GM18502 (cell line): ENCODE results near the gene GUCY2D.

Source experiments
- ATAC-seq: cut with Tn5 transposase; IDR thresholded peaks from one replicate; pipeline ENCODE4 v1.9.1; 2021; ENCODE audit warnings: mild to moderate bottlenecking; ENCODE audit not compliant: unreplicated experiment, poor library complexity

GUCY2D gene

DNA sequence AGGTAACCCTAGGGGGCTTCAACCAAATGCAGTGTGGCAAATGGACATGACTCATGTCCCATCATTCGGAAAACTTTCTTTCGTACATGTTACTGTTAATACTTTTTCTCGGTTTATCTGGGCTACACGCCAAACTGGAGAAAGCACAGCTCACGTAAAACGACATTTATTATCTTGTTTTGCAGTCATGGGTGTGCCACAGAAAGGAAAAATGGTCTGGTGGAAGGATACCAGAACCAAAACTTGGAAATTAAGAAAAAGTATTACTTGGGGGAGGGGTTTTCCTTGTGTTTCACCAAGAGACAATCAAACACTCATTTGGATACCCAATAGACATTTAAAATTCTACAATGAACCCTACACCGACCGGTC lies 60.0 kb downstream of the GUCY2D start:
- no peak for ATAC-seq

DNA sequence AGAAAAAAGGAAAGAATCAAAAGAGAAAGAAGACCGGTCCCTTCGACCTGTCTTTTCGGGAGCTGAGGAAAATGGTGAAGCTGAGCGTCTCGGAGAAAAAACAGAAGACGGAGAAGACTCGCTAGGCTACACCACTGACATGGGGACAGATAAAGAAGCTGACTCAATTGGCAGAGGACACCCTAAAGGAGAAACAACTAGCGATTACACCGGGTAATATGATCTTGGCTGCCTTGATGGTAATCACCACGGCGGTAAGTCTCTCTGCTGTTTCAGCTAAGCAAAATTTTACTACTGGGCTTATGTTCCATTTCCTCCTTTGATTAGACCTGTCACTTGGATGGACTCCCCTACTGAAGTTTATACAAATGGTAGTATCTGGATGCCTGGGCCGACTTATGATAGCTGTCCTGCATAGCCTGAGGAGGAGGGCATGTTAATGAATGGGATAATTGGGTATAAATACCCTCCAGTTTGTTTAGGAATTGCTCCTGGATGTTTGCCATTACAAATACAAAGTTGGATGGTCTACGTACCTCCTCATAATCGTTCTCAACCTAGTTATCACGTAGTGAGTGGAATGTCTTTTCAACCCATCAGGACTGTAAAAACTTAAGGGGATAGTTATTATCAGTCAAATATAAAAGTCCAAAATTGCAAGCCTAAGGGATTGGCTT lies 60.5 kb downstream of the GUCY2D start:
- ATAC-seq, result no peak

DNA sequence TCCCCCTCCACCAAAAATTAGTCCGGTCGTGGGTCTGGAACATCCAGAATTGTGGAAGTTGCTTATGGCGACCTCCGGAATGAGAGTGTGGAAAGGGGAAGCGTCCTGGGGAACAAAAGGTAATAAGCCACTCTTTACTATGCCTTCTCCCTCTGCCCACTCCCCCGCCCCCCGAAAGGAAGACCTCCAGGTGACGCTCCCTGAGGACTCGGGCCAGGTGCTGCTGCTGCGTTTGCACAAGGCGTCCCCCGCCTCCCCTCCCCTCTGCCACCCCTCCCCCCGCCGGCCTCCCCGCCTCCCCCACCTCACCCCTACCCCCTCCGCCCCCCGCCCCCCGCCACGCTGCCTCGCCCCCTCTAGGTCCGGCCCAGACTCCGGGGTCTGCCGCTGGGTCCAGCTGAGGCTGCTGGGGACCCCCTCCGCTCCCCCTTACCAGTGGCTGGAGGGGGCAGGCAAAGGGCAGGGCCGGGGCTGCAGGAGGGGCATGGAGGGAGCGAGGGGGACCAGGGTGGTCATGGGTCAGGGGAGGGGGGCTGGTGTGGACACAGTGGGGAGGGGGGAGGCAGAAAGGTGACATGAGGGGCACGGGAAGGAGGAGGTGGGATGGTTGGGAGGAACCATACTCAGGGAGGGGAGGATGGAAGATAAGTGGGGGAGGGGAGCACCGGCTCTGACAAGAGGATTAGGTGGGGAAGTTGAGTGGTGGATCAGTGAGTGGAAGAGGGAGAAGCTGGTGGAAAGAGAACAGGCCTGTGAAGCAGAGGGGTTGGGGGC lies 61.5 kb downstream of the GUCY2D start:
- no peak for ATAC-seq

DNA sequence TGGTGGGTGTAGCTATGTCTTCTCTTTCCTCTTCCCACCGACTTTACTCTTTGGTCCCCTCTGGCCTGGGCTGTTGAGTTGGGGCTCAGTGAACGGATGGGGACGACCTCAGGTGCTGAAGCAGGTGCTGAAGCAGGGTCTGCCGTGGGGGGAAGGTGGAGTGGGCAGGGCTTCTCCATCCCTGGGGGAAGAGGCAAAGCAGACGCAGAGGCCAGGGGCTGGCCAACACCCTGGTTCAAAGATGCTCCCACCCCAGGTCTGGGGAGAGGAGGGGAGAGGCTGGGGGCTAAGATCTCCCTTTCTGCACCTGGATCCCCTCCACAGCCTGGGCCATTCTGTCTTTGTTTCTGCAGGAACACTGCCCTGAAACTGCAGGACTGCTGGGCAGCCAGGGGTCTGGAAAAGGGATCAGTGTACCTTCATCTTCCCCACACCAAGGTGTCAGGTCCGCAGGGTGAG lies 62.2 kb downstream of the GUCY2D start:
- no peak for ATAC-seq

DNA sequence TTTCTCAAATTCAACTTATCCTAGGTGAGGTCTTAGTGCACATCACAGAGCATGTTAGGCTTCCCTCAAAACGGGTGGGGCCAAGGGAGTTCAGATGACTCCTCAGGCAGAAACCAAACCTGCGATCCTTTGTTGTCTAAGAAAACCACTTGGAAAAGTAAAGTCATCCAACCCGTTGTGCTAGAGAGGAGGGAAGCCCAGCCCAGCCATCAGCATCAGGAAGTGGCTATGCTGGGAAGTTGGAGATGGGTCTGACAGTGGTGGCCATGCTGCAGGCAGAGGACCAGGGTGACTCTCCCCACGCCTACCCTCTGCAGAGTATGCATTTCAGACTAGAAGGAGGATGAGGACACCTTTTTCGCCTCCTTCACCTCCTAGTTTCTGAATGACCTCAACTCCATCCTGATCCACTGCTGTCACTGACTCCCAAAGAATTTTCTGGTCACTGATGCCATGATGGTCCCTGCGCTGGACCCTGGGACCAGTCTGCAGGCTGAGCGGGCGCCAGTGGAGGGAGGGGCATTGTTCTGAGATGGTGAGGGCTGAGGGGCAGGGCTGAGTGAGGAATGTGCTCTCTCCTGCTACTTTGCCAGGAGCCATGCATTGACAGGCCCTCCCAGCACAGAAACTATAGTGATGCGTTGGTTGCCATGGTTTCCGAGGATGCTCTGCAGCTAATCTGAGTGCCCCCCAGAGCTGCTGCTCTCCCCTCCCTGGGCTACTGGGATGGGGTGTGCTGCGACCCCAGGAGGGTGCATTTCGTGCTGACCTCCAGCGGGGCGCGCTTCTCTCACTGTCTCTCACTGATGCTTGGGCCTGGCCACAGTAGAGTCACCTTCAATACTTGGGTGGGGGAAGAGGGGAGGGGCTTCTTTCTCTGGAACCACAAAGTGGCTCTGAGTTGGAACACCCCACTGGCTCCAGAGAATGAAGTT lies 64.7 kb downstream of the GUCY2D start:
- ATAC-seq, result no peak

DNA sequence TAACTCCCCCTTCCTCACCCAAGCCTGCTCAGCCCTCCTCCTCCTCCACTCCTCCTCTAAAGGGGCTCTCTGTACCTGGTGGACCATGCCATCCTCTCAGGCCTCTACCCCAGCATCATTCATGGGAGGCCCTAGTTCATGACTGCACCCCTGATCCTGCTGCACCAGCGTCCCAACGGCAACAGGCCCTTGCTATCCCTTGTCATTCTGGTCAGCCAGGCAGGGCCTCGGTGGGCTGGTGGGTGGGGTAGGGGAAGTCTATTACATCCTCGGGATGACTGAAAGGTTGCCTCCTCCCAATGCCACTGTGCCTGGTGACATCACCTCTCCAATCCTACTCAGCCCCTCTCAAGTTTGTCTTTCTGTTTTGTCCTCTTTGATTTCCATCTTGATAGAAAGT lies 65.4 kb downstream of the GUCY2D start:
- ATAC-seq, result no peak

DNA sequence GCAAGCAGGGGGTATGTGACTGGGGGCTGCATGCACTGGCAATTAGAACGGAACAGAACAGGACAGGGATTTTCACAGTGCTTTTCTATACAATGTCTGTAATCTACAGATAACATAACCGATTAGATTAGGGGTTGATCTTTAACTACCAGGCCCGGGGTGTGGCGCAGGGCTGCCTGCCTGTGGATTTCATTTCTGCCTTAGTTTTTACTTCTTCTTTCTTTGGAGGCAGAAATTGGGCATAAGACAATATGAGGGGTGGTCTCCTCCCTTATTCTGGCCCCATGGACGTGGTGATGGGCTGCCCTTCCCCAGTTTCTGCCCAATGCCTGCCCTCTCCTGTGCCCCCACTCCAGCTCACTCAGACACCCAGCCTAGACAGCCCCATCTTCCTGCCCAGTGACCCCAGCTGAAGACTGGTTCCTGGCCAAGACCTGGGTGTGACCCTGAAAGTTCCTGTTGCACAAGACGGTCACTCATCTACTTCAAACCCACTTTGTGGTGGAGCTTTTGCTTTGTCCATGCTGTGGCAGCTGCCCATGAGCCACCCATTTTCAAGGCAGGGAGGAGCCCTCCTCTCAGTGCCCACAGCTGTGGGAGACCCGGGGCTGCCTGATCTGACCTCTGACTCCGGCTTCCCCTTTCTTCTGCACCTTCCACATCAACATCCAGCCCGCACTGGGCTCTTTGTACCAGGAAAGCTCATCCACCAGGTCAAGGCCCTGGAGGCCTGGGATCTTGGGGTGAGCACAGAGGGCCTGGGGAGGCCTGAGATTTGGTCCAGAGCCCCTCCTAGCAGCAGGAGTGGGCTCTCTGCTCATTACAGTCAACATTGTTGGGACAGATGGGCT lies 66.5 kb downstream of the GUCY2D start:
- no peak for ATAC-seq

DNA sequence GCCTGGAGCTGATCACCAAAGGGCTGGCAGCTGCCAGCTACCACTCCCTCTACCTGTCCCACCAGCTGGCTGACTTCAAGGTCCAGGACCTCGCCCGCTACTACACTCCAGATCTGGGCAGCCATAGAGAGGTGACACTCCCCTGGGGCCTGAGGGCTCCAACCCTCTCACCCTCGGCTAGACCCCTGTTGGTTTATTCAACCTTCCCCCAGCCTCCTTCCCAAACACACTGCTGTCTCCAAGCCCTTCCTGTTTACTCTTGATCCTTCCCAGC lies 67.1 kb downstream of the GUCY2D start:
- no peak for ATAC-seq
